IPS-18c (cell line): ENCODE results near the gene ZGPAT.
"Not testable (repeated sequence)": the region's sequence is repeated elsewhere in the genome, so short reads cannot be mapped to it uniquely, and the experiment has no call there.

Experiments used
- H3K4me3 ChIP-seq: 2 replicates; pipeline ENCODE4 v1.7.0; 2013; ENCODE audit warnings: low read depth, mild to moderate bottlenecking, low read length, moderate library complexity; ENCODE audit not compliant: insufficient read depth
- H3K9me3 ChIP-seq: one replicate; pipeline ENCODE4 v1.6.1; 2013; ENCODE audit warnings: mild to moderate bottlenecking, low read length, moderate library complexity; ENCODE audit not compliant: control insufficient read depth, insufficient read depth

Gene ZGPAT

GRCh38 chr20:63776875-63777274 lies 69.0 kb downstream of the ZGPAT start:
- H3K4me3 ChIP-seq = not testable (repeated sequence)

GRCh38 chr20:63777614-63778013 lies 69.8 kb downstream of the ZGPAT start:
- H3K4me3 ChIP-seq = no peak overlapping the region

More at GRCh38 chr20:63776875-63777274, 69.0 kb downstream of the ZGPAT start:
- not testable (repeated sequence) for H3K9me3 ChIP-seq

GRCh38 chr20:63778034-63778752 lies 70.4 kb downstream of the ZGPAT start:
- no peaks in the 10 kb centered on the region for H3K9me3 ChIP-seq
- no peak overlapping the region for H3K4me3 ChIP-seq

More at GRCh38 chr20:63777614-63778013, 69.8 kb downstream of the ZGPAT start:
- H3K9me3 ChIP-seq = no peaks in the 10 kb centered on the region

- H3K9me3 ChIP-seq = no peaks in the 10 kb centered on the region
- H3K4me3 ChIP-seq = no peak overlapping the region
Measured at GRCh38 chr20:63778857-63779256, 71.0 kb downstream of the ZGPAT start.

GRCh38 chr20:63781181-63781580 lies 73.3 kb downstream of the ZGPAT start:
- no peak overlapping the region for H3K4me3 ChIP-seq
- H3K9me3 ChIP-seq = no peaks in the 10 kb centered on the region

GRCh38 chr20:63782051-63782471 lies 74.2 kb downstream of the ZGPAT start:
- no peaks in the 10 kb centered on the region for H3K9me3 ChIP-seq

GRCh38 chr20:63782521-63782971 lies 74.7 kb downstream of the ZGPAT start:
- no peaks in the 10 kb centered on the region for H3K9me3 ChIP-seq
- no peak overlapping the region for H3K4me3 ChIP-seq

More at GRCh38 chr20:63782051-63782471, 74.2 kb downstream of the ZGPAT start:
- no peak overlapping the region for H3K4me3 ChIP-seq

- Histone ChIP-seq H3K9me3 (no peaks in the 10 kb centered on the region), H3K4me3 (no peak overlapping the region)
Measured at GRCh38 chr20:63783970-63784369, 76.1 kb downstream of the ZGPAT start.

GRCh38 chr20:63785691-63786131 lies 77.9 kb downstream of the ZGPAT start:
- H3K9me3 ChIP-seq = no peaks in the 10 kb centered on the region
- H3K4me3 ChIP-seq = no peak overlapping the region
